Sigmoid colon (tissue), 7 donors: ENCODE data around the gene N4BP2L1. TPM values are rescaled to one million over a fixed set of nuclear protein-coding genes. Genes with fewer than 3 reads are reported as not detected.

ENCODE experiments used
- DNase-seq: peaks from one replicate; pipeline ENCODE4 v3.0.0-alpha.2; 2019
- H3K27ac ChIP-seq, 4 donors: fragments of 200-600 bp; sonication (generic); one replicate each; pipeline ENCODE4 v1.5.1; 2016 to 2019; ENCODE audit warnings: mild to moderate bottlenecking in 1 of 4
- H3K27me3 ChIP-seq, 3 donors: fragments of 200-600 bp; sonication (generic); one replicate each; pipeline ENCODE4 v1.5.1; 2019; ENCODE audit warnings: mild to moderate bottlenecking in 1 of 3
- H3K36me3 ChIP-seq, 4 donors: fragments of 200-600 bp; sonication (generic); one replicate each; pipeline ENCODE4 v1.5.1; 2016 to 2019
- H3K4me1 ChIP-seq, 4 donors: fragments of 200-600 bp; sonication (generic); one replicate each; pipeline ENCODE4 v1.5.1; 2017 to 2019
- H3K4me3 ChIP-seq, 4 donors: fragments of 200-600 bp; sonication (generic); one replicate each; pipeline ENCODE4 v1.5.1; 2017 to 2019; ENCODE audit warnings: mild to moderate bottlenecking in 2 of 4, moderate library complexity in 1 of 4
- H3K9me3 ChIP-seq, 4 donors: fragments of 200-600 bp in 3 of 4; sonication (generic) in 3 of 4; one replicate each; pipeline versions ENCODE4 v1.5.1 to v1.6.1; 2013 to 2019
- EP300 ChIP-seq, 4 donors: sonication (generic); formaldehyde crosslinking; IDR thresholded peaks; one replicate each; pipeline ENCODE4 v1.6.1; 2017; ENCODE audit warnings: antibody characterized with exemption in 4 of 4
- POLR2A ChIP-seq, 2 donors: fragments of 450-650 bp; IDR thresholded peaks; one replicate each; pipeline ENCODE4 v1.6.1; 2016; ENCODE audit warnings: antibody characterized with exemption in 2 of 2, mild to moderate bottlenecking in 2 of 2, moderate library complexity in 2 of 2
- POLR2AphosphoS5 ChIP-seq, 4 donors: sonication (generic); formaldehyde crosslinking; IDR thresholded peaks; one replicate each; pipeline ENCODE4 v1.6.1; 2017; ENCODE audit warnings: antibody characterized with exemption in 4 of 4
- WGBS, 2 donors: extraction: QIAGEN DNeasy Blood & Tissue Kit; methylation state at CpG; one replicate each; pipeline ENCODE4 v1.1.7; 2013; 5-methylcytosine and 5-hydroxymethylcytosine counted together
- intact Hi-C: fragments of 100-400 bp; cut with DNase I; formaldehyde crosslinking; loops from one replicate; pipeline ENCODE4 v1.15.1; 2023
- polyA plus RNA-seq, 3 donors: library from polyadenylated mRNA; stranded (reverse); fragments of 200-250 nt; gene quantifications; one replicate each; pipeline ENCODE4 v1.2.3, GENCODE V29; 2013
- total RNA-seq, 4 donors: library from RNA; depleted of rRNA; stranded (reverse); fragments of >200 nt; gene quantifications; one replicate each; pipeline ENCODE4 v1.1.0, GENCODE V29; 2016
- TF ChIP-seq, protein P1 (sequence below), 4 experiments: fragments of 450-650 bp in 3 of 4; fragments of 200-600 bp in 1 of 4; IDR thresholded peaks; one replicate each; pipeline ENCODE4 v1.5.1; 2016 to 2019; ENCODE audit warnings: antibody characterized with exemption in 4 of 4, mild to moderate bottlenecking in 3 of 4, moderate library complexity in 2 of 4
- donor health status: healthy with polysubstance abuse.
- donor health status: Bipolar disorder and iron deficiency.
- donor health status: healthy.

Gene N4BP2L1
- total and polyA plus RNA-seq, 7 donors = 7.8 to 34.9 (median 17.7) TPM

DNA sequence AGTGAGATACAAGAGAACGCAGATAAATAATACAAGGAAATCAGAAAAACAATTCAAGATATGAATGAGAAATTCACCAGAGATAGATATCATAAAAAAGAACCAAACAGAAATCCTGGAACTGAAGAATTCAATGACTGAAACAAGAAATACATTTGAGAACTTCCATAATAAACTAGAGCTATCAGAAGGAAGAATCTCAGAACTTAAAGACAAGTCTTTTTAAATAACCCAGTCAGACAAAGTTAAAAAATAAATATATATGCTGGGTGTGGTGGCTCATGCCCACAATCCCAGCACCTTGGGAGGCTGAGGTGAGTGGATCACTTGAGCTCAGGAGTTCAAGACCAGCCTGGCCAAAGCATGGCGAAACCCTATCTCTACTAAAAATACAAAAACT lies 28.7 kb upstream of the N4BP2L1 start:
- WGBS, 2 donors = 98 to 99% methylated on average over 2 of the region's 2 CpGs

DNA sequence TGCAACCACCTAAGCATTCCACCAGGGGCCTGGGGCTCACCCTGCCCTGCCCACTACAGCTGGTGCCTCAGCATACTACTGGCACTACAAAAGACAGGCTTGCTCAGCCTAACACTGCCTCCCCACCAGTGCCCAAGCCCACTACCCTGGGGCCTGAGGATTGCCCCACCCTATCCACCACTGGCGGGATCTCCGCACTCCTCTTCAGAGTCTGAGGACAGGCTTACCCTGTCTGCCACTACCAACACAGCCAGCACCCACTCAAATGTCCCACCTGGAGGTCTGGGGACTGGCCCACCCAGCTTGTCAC lies 27.6 kb upstream of the N4BP2L1 start:
- TF ChIP-seq, protein P1, sequence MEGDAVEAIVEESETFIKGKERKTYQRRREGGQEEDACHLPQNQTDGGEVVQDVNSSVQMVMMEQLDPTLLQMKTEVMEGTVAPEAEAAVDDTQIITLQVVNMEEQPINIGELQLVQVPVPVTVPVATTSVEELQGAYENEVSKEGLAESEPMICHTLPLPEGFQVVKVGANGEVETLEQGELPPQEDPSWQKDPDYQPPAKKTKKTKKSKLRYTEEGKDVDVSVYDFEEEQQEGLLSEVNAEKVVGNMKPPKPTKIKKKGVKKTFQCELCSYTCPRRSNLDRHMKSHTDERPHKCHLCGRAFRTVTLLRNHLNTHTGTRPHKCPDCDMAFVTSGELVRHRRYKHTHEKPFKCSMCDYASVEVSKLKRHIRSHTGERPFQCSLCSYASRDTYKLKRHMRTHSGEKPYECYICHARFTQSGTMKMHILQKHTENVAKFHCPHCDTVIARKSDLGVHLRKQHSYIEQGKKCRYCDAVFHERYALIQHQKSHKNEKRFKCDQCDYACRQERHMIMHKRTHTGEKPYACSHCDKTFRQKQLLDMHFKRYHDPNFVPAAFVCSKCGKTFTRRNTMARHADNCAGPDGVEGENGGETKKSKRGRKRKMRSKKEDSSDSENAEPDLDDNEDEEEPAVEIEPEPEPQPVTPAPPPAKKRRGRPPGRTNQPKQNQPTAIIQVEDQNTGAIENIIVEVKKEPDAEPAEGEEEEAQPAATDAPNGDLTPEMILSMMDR (IDR thresholded peaks at IDR 0.05) = no peak
- TF ChIP-seq POLR2A (IDR thresholded peaks at IDR 0.05) (no peak), POLR2AphosphoS5 (IDR thresholded peaks at IDR 0.05) (no peak), EP300 (IDR thresholded peaks at IDR 0.05) (no peak)
- H3K4me3 ChIP-seq = no peak overlapping the region
- no peak for DNase-seq
- 95 to 99% methylated on average over 2 of the region's 2 CpGs for WGBS, 2 donors
- H3K9me3 ChIP-seq = peaks cover 0 to 15% (median 0%) of the 10 kb centered on the region in 4 donors
- H3K27me3 ChIP-seq = no peaks in the 10 kb centered on the region
- H3K27ac ChIP-seq = no peak overlapping the region
- intact Hi-C loops = no loop called here
- peaks cover 0 to 21% (median 2%) of the 10 kb centered on the region in 4 donors for H3K36me3 ChIP-seq
- H3K4me1 ChIP-seq = no peaks in the 10 kb centered on the region

More for the DNA sequence above, 28.7 kb upstream of the N4BP2L1 start:
- Histone ChIP-seq H3K27me3 (no peaks in the 10 kb centered on the region), H3K36me3 (peaks cover 0 to 18% (median 1%) of the 10 kb centered on the region in 4 donors), H3K4me3 (no peak overlapping the region), H3K27ac (no peak overlapping the region), H3K4me1 (no peaks in the 10 kb centered on the region), H3K9me3 (peaks cover 0 to 15% (median 0%) of the 10 kb centered on the region in 4 donors)
- TF ChIP-seq EP300 (IDR thresholded peaks at IDR 0.05) (no peak), POLR2AphosphoS5 (IDR thresholded peaks at IDR 0.05) (no peak), POLR2A (IDR thresholded peaks at IDR 0.05) (no peak)
- TF ChIP-seq, protein P1 (IDR thresholded peaks at IDR 0.05) = no peak
- DNase-seq = no peak
- intact Hi-C loops = no loop called here

GRCh38 chr13:32454886-32455593 lies 27.1 kb upstream of the N4BP2L1 start:
- no peak for DNase-seq
- H3K4me1 ChIP-seq = no peaks in the 10 kb centered on the region
- TF ChIP-seq EP300 (IDR thresholded peaks at IDR 0.05) (no peak), POLR2AphosphoS5 (IDR thresholded peaks at IDR 0.05) (no peak), POLR2A (IDR thresholded peaks at IDR 0.05) (no peak)
- TF ChIP-seq, protein P1 (IDR thresholded peaks at IDR 0.05) = no peak
- intact Hi-C loops = no loop called here
- no peak overlapping the region for H3K4me3 ChIP-seq
- peaks cover 0 to 21% (median 2%) of the 10 kb centered on the region in 4 donors for H3K36me3 ChIP-seq
- H3K27me3 ChIP-seq = no peaks in the 10 kb centered on the region
- no peak overlapping the region for H3K27ac ChIP-seq
- H3K9me3 ChIP-seq = peaks cover 0 to 15% (median 0%) of the 10 kb centered on the region in 4 donors
- 90 to 95% methylated on average over 8 of the region's 8 CpGs for WGBS, 2 donors

DNA sequence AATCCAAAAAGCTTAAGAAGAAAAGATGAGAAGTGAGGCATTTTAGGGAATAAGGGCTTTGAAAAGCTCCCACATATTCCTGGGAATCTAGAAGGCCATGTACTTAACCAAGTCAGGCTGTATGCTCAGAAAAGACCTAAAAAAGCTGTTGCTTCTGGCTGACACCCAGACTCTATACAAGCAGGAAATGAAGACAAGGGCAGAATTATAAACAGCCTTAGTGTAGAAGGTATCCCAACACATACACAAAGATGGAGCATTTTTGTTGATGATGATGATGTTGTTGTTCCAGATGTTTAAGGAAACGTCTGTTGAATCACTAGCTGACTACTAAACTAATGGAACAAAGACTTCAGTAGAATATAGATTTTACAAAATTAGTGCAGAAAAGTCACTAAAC lies 26.1 kb upstream of the N4BP2L1 start:
- TF ChIP-seq, protein P1 (IDR thresholded peaks at IDR 0.05) = no peak
- no peak for TF ChIP-seq POLR2A (IDR thresholded peaks at IDR 0.05)
- no peak for TF ChIP-seq POLR2AphosphoS5 (IDR thresholded peaks at IDR 0.05)
- no peak for TF ChIP-seq EP300 (IDR thresholded peaks at IDR 0.05)
- intact Hi-C loops = no loop called here
- peaks cover 0 to 21% (median 2%) of the 10 kb centered on the region in 4 donors for H3K36me3 ChIP-seq

More for the DNA sequence above, 26.1 kb upstream of the N4BP2L1 start:
- WGBS, 2 donors = 70 to 81% methylated on average over 1 of the region's 1 CpG
- Histone ChIP-seq H3K27ac (no peak overlapping the region), H3K27me3 (no peaks in the 10 kb centered on the region), H3K4me3 (no peak overlapping the region), H3K9me3 (peaks cover 0 to 15% (median 0%) of the 10 kb centered on the region in 4 donors), H3K4me1 (no peaks in the 10 kb centered on the region)
- DNase-seq = no peak
